ENCODE measurements around the gene MAPT.
A peak's percentile ranks its signal among the peaks of the same experiment; 100 is the strongest.
"Not testable (repeated sequence)": the region's sequence is repeated elsewhere in the genome, so short reads cannot be mapped to it uniquely, and the experiment has no call there.

Gene MAPT

DNA sequence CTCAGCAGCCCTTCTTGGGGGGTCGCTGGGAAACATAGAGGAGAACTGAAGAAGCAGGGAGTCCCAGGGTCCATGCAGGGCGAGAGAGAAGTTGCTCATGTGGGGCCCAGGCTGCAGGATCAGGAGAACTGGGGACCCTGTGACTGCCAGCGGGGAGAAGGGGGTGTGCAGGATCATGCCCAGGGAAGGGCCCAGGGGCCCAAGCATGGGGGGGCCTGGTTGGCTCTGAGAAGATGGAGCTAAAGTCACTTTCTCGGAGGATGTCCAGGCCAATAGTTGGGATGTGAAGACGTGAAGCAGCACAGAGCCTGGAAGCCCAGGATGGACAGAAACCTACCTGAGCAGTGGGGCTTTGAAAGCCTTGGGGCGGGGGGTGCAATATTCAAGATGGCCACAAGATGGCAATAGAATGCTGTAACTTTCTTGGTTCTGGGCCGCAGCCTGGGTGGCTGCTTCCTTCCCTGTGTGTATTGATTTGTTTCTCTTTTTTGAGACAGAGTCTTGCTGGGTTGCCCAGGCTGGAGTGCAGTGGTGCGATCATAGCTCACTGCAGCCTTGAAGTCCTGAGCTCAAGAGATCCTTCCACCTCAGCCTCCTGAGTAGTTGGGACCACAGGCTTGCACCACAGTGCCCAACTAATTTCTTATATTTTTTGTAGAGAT, 108.1 kb downstream of the MAPT start:
- TF ChIP-seq, protein P1, sequence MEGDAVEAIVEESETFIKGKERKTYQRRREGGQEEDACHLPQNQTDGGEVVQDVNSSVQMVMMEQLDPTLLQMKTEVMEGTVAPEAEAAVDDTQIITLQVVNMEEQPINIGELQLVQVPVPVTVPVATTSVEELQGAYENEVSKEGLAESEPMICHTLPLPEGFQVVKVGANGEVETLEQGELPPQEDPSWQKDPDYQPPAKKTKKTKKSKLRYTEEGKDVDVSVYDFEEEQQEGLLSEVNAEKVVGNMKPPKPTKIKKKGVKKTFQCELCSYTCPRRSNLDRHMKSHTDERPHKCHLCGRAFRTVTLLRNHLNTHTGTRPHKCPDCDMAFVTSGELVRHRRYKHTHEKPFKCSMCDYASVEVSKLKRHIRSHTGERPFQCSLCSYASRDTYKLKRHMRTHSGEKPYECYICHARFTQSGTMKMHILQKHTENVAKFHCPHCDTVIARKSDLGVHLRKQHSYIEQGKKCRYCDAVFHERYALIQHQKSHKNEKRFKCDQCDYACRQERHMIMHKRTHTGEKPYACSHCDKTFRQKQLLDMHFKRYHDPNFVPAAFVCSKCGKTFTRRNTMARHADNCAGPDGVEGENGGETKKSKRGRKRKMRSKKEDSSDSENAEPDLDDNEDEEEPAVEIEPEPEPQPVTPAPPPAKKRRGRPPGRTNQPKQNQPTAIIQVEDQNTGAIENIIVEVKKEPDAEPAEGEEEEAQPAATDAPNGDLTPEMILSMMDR (conservative IDR thresholded peaks at IDR 0.05; ENCODE audit: low read depth, low read length): peak; percentile 90
- DNase-seq (ENCODE audit: low read depth): peak; percentile 75
- H3K4me3 ChIP-seq (ENCODE audit: low read depth, low read length): no peak overlapping the region

GRCh38 chr17:46002973-46003316, 108.6 kb downstream of the MAPT start:
- DNase-seq (ENCODE audit: low read depth): no peak
- H3K4me3 ChIP-seq (ENCODE audit: low read depth, low read length): no peak overlapping the region

DNA sequence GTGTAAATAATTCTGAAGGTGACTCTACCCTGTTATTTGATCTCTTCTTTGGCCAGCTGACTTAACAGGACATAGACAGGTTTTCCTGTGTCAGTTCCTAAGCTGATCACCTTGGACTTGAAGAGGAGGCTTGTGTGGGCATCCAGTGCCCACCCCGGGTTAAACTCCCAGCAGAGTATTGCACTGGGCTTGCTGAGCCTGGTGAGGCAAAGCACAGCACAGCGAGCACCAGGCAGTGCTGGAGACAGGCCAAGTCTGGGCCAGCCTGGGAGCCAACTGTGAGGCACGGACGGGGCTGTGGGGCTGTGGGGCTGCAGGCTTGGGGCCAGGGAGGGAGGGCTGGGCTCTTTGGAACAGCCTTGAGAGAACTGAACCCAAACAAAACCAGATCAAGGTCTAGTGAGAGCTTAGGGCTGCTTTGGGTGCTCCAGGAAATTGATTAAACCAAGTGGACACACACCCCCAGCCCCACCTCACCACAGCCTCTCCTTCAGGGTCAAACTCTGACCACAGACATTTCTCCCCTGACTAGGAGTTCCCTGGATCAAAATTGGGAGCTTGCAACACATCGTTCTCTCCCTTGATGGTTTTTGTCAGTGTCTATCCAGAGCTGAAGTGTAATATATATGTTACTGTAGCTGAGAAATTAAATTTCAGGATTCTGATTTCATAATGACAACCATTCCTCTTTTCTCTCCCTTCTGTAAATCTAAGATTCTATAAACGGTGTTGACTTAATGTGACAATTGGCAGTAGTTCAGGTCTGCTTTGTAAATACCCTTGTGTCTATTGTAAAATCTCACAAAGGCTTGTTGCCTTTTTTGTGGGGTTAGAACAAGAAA, 109.8 kb downstream of the MAPT start:
- H3K4me3 ChIP-seq (ENCODE audit: low read depth, low read length): no peak overlapping the region
- TF ChIP-seq, protein P1 (conservative IDR thresholded peaks at IDR 0.05; ENCODE audit: low read depth, low read length): no peak
- DNase-seq (ENCODE audit: low read depth): peak; percentile 15

More at GRCh38 chr17:46002973-46003316, 108.6 kb downstream of the MAPT start:
- TF ChIP-seq, protein P1 (conservative IDR thresholded peaks at IDR 0.05; ENCODE audit: low read depth, low read length): no peak

GRCh38 chr17:46006082-46006481, 111.7 kb downstream of the MAPT start:
- H3K4me3 ChIP-seq (ENCODE audit: low read depth, low read length); DNase-seq (ENCODE audit: low read depth): not testable (repeated sequence)

GRCh38 chr17:46007461-46007965, 113.2 kb downstream of the MAPT start:
- H3K4me3 ChIP-seq (ENCODE audit: low read depth, low read length): no peak overlapping the region
- no peak for DNase-seq (ENCODE audit: low read depth)
- TF ChIP-seq, protein P1 (conservative IDR thresholded peaks at IDR 0.05; ENCODE audit: low read depth, low read length): no peak

DNA sequence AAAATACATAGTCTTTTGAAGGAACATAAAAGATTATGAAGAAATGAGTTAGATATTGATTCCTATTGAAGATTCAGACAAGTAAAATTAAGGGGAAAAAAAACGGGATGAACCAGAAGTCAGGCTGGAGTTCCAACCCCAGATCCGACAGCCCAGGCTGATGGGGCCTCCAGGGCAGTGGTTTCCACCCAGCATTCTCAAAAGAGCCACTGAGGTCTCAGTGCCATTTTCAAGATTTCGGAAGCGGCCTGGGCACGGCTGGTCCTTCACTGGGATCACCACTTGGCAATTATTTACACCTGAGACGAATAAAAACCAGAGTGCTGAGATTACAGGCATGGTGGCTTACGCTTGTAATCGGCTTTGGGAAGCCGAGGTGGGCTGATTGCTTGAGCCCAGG, 114.2 kb downstream of the MAPT start:
- TF ChIP-seq, protein P1 (conservative IDR thresholded peaks at IDR 0.05; ENCODE audit: low read depth, low read length): no peak
- no peak for DNase-seq (ENCODE audit: low read depth)
- no peak overlapping the region for H3K4me3 ChIP-seq (ENCODE audit: low read depth, low read length)

GRCh38 chr17:46009681-46010596, 115.6 kb downstream of the MAPT start:
- DNase-seq (ENCODE audit: low read depth): peak; percentile 27
- H3K4me3 ChIP-seq (ENCODE audit: low read depth, low read length): no peak overlapping the region
- TF ChIP-seq, protein P1 (conservative IDR thresholded peaks at IDR 0.05; ENCODE audit: low read depth, low read length): no peak
